Measurements from ENCODE around the gene RTP3.

Gene RTP3

DNA sequence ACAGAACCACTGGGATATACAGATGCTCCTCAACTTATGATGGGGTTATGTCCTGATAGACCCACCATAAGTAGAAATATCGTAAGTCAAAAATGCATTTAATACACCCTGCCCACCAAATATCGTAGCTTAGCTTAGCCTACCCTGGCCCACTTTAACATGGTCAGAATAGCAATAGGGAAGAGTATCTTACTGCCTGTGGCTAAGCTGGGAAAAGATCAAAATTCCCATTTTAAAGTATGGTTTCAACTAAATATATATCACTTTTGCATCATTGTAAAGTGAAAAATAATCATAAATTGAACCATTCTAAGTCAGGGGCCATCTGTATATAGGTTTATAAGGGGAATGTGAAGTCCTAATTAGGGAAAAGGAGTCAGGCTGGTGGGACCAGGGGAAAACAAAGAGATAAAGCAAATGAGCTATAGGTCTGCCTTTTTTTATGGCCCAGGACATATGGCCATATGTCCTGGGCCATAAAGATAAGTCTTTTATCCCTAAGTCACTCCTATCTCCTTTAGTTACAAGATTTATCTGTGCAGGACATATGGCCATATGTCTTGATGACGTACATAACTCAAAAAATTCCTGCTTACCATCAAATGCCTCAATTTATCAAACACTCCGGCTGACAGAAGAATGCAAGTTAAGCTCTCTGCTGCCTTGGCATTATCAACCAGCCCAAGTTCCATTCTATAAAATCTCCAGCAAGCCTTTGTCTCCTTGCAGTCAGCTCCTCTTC is 11.2 kb downstream of the RTP3 start:
- TF ChIP-seq, protein P1, sequence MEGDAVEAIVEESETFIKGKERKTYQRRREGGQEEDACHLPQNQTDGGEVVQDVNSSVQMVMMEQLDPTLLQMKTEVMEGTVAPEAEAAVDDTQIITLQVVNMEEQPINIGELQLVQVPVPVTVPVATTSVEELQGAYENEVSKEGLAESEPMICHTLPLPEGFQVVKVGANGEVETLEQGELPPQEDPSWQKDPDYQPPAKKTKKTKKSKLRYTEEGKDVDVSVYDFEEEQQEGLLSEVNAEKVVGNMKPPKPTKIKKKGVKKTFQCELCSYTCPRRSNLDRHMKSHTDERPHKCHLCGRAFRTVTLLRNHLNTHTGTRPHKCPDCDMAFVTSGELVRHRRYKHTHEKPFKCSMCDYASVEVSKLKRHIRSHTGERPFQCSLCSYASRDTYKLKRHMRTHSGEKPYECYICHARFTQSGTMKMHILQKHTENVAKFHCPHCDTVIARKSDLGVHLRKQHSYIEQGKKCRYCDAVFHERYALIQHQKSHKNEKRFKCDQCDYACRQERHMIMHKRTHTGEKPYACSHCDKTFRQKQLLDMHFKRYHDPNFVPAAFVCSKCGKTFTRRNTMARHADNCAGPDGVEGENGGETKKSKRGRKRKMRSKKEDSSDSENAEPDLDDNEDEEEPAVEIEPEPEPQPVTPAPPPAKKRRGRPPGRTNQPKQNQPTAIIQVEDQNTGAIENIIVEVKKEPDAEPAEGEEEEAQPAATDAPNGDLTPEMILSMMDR (IDR thresholded peaks at IDR 0.05; ENCODE audit: low read depth, low read length) = no peak
- no peak for DNase-seq (ENCODE audit: extremely low read depth, low read depth)

DNA sequence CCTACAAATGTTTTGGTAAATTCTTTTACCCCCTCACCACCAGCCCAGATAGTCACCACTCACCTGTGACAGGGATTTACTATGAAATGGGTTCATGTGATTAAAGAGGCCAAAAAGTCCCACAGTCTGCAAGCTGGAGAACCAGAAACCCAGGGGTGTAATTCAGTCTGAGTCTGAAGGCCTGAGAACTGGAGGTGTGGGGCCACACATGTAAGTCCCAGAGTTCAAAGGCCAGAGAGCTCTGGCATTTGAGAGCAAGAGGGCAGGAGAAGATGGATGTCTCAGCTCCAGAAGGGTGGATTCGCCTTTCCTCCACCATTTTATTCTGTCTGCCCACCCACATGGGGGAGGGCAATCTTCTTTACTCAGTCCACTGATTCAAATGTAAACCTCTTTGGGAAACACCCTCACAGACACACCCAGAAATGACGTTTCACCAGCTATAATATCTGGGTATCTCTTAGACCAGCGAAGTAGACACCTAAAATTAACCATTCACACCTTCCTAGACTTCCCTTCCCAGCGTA is 11.9 kb downstream of the RTP3 start:
- no peak for DNase-seq (ENCODE audit: extremely low read depth, low read depth)
- TF ChIP-seq, protein P1 (IDR thresholded peaks at IDR 0.05; ENCODE audit: low read depth, low read length) = no peak

DNA sequence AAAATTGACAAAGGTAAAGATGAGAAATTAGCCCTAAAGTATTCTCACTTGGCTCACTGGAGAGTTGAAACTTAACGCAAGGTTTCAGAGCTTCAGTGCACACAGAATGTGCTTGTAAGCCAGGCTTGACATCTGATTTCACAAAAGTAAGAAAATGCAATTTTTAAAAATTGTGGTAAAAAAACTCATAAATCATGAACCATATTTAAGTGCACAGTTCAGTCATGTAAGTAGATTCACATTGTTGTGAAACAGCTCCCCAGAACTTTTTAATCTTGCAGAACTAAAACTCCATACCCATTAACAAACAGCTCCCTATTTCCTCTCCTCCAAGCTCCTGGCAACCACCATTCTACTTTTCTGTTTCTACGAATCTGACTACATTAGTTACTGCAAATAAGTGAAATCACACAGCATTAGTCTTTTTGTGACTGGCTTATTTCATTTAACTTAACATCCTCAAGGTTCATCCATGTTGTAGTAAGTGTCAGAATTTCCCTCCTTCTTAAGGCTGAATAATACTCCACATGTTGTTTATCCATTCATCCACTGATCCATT is 14.5 kb downstream of the RTP3 start:
- TF ChIP-seq, protein P1 (IDR thresholded peaks at IDR 0.05; ENCODE audit: low read depth, low read length) = no peak
- DNase-seq (ENCODE audit: extremely low read depth, low read depth) = no peak

DNA sequence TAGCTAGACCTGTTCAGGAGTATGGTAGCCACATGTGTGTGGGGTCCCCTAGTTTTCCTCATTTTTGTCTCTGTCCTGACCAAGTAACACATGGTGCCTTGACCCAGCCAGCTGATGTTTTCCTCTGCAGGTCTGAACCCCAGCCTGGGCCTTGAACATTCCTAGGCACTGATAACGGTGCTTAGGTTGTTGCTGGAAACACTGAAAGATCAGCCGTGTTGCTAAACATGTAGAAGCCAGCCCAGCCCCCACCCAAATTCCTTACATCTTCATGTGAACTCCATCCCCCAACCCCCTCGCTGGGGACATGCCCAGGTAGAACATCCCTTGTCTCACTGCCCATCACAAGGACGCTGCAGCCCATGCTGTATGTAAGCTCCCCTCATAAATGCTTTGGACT is 18.7 kb downstream of the RTP3 start:
- TF ChIP-seq, protein P1 (IDR thresholded peaks at IDR 0.05; ENCODE audit: low read depth, low read length) = no peak
- DNase-seq (ENCODE audit: extremely low read depth, low read depth) = no peak

DNA sequence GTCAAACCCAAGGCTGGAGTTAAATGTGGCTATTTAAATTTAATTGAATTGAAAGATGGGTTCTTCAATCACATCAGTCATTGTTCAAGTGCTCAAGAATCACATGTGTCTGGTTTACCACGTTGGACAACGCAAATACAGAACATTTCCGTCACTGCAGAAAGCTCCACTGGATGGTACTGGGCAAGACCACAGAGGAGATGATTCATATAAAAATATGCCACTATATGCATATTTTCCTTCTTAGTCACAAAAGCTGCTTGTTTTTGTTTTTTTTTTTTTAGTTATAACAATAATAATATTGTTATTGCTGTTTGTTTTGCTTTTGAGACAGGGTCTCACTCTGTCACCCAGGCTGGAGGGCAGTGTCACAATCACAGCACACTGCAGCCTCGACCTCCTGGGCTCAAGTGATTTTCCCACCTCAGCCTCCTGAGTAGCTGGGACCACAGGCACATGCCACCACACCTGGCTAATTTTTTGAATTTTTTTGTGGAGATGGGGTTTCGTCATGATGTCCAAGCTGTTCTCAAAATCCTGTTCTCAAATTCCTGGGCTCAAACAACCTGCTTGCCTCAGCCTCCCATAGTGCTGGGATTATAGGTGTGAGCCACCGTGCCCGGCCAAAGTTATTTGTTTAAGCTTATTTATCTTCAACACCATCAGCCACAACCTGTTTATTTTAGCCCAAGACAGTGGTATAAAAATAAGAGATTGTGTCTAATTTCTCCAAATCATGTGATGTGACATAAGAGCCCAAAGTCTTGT is 19.4 kb downstream of the RTP3 start:
- DNase-seq (ENCODE audit: extremely low read depth, low read depth) = no peak
- TF ChIP-seq, protein P1 (IDR thresholded peaks at IDR 0.05; ENCODE audit: low read depth, low read length) = no peak

DNA sequence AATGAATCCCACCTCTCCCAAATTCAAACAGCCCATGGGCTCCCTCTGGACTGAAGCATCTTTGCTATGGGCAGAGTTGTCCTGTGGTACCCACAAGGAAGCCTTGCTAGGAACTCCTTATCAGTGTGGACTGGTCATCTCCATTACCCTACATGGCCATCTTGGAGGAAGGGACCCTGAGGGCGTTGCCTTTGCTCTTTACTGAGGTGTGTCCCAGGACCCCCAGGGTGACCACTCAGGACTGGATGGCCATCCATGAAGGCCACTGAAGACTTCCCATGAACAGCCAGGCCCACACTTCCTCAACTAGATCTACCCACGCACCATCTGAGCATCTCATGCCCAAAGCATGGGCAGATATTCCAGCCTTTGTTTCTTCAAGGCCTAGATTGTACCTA is 20.0 kb downstream of the RTP3 start:
- DNase-seq (ENCODE audit: extremely low read depth, low read depth) = no peak
- TF ChIP-seq, protein P1 (IDR thresholded peaks at IDR 0.05; ENCODE audit: low read depth, low read length) = no peak

DNA sequence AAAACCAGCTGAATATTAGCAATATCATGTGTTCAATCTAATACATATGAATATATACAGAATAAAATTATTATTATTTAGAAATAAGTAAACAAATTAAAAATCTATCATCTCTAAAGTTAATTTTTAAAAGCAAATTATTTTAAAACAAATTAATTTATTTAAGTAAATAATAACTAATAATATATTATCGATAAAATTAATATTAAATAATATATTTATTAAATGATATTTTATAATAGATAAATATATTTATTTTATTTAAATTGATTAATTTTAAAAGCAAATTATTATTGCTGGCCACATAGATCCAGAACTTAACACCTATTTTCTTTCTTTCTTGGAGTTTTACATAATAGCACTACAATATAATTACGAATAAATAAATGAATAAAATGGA is 22.2 kb downstream of the RTP3 start:
- no peak for DNase-seq (ENCODE audit: extremely low read depth, low read depth)
- TF ChIP-seq, protein P1 (IDR thresholded peaks at IDR 0.05; ENCODE audit: low read depth, low read length) = no peak
